Renal pelvis (tissue), 12 donors: Measurements from ENCODE around the gene GLTP. TPM values are rescaled to one million over a fixed set of nuclear protein-coding genes. Genes with fewer than 3 reads are reported as not detected.
"Not testable (repeated sequence)": the region's sequence is repeated elsewhere in the genome, so short reads cannot be mapped to it uniquely, and the experiment has no call there.

ENCODE experiments used
- DNase-seq: peaks from one replicate; pipeline ENCODE4 v3.0.0-alpha.2; 2013
- long read RNA-seq, 16 experiments: transcript quantifications; one replicate each; lab custom pipeline, GENCODE V29; 2026
- polyA plus RNA-seq, 3 donors: library from polyadenylated mRNA; unstranded; fragments of 120-200 nt; gene quantifications; one replicate each; pipeline ENCODE4 v1.2.1, GENCODE V29; 2013; ENCODE audit not compliant: insufficient read length in 3 of 3

Gene GLTP
- polyA plus RNA-seq, result 10 to 100 TPM; 31.7 to 38.6 (median 32.5) TPM
- long read RNA-seq, donor 1, transcript GLTP-201 (5 exons, 2,356 nt), result major isoform, 13 of 13 reads
- long read RNA-seq, donor 1, partial matches to known transcripts, result 0 of 13 reads
- long read RNA-seq, donor 1, other reads (novel, unspliced or antisense), result 0 of 13 reads
- long read RNA-seq, donor 2, transcript GLTP-201 (5 exons, 2,356 nt), result major isoform, 15 of 26 reads
- long read RNA-seq, donor 2, partial matches to known transcripts, result 11 of 26 reads
- long read RNA-seq, donor 2, other reads (novel, unspliced or antisense), result 0 of 26 reads
- long read RNA-seq, donor 3, transcript GLTP-201 (5 exons, 2,356 nt), result major isoform, 10 of 11 reads
- long read RNA-seq, donor 3, partial matches to known transcripts, result 0 of 11 reads
- long read RNA-seq, donor 3, other reads (novel, unspliced or antisense), result 0 of 11 reads
- long read RNA-seq, donor 4, transcript GLTP-201 (5 exons, 2,356 nt), result major isoform, 23 of 23 reads
- long read RNA-seq, donor 4, partial matches to known transcripts, result 0 of 23 reads
- long read RNA-seq, donor 4, other reads (novel, unspliced or antisense), result 0 of 23 reads
- long read RNA-seq, donor 5, transcript GLTP-201 (5 exons, 2,356 nt), result major isoform, 10 of 10 reads
- long read RNA-seq, donor 5, partial matches to known transcripts, result 0 of 10 reads
- long read RNA-seq, donor 5, other reads (novel, unspliced or antisense), result 0 of 10 reads
- long read RNA-seq, donor 6, transcript GLTP-201 (5 exons, 2,356 nt), result major isoform, 17 of 17 reads
- long read RNA-seq, donor 6, partial matches to known transcripts, result 0 of 17 reads
- long read RNA-seq, donor 6, other reads (novel, unspliced or antisense), result 0 of 17 reads
- long read RNA-seq, donor 7, transcript GLTP-201 (5 exons, 2,356 nt), result major isoform, 30 of 31 reads
- long read RNA-seq, donor 7, partial matches to known transcripts, result 0 of 31 reads
- long read RNA-seq, donor 7, other reads (novel, unspliced or antisense), result 0 of 31 reads
- long read RNA-seq, donor 8, transcript GLTP-201 (5 exons, 2,356 nt), result major isoform, 6 of 6 reads
- long read RNA-seq, donor 8, partial matches to known transcripts, result 0 of 6 reads
- long read RNA-seq, donor 8, other reads (novel, unspliced or antisense), result 0 of 6 reads
- long read RNA-seq, donor 9, transcript GLTP-201 (5 exons, 2,356 nt), result major isoform, 17 of 18 reads
- long read RNA-seq, donor 9, partial matches to known transcripts, result 0 of 18 reads
- long read RNA-seq, donor 9, other reads (novel, unspliced or antisense), result 0 of 18 reads
- long read RNA-seq, donor 10, transcript GLTP-201 (5 exons, 2,356 nt), result major isoform, 9 of 11 reads
- long read RNA-seq, donor 10, partial matches to known transcripts, result 0 of 11 reads
- long read RNA-seq, donor 10, other reads (novel, unspliced or antisense), result 0 of 11 reads
- long read RNA-seq, donor 11, transcript GLTP-201 (5 exons, 2,356 nt), result major isoform, 12 of 12 reads
- long read RNA-seq, donor 11, partial matches to known transcripts, result 0 of 12 reads
- long read RNA-seq, donor 11, other reads (novel, unspliced or antisense), result 0 of 12 reads
- long read RNA-seq, donor 12, transcript GLTP-201 (5 exons, 2,356 nt), result major isoform, 15 of 16 reads
- long read RNA-seq, donor 12, partial matches to known transcripts, result 0 of 16 reads
- long read RNA-seq, donor 12, other reads (novel, unspliced or antisense), result 0 of 16 reads
- long read RNA-seq, donor 13, transcript GLTP-201 (5 exons, 2,356 nt), result major isoform, 13 of 46 reads
- long read RNA-seq, donor 13, partial matches to known transcripts, result 32 of 46 reads
- long read RNA-seq, donor 13, other reads (novel, unspliced or antisense), result 0 of 46 reads
- long read RNA-seq, donor 14, result 0 reads
- long read RNA-seq, donor 15, transcript GLTP-201 (5 exons, 2,356 nt), result major isoform, 16 of 29 reads
- long read RNA-seq, donor 15, partial matches to known transcripts, result 13 of 29 reads
- long read RNA-seq, donor 15, other reads (novel, unspliced or antisense), result 0 of 29 reads
- long read RNA-seq, donor 16, transcript GLTP-201 (5 exons, 2,356 nt), result major isoform, 18 of 18 reads
- long read RNA-seq, donor 16, partial matches to known transcripts, result 0 of 18 reads
- long read RNA-seq, donor 16, other reads (novel, unspliced or antisense), result 0 of 18 reads

- DNase-seq, result peak; percentile 89
Observed at GRCh38 chr12:109880043-109880931, at the start of gene GLTP. TSS of gene GLTP (minus strand) at chr12:109880541. CDS start at chr12:109880374, 167 bp downstream.

GRCh38 chr12:109929326-109929725 is 49.0 kb upstream of the GLTP start:
- not testable (repeated sequence) for DNase-seq

- DNase-seq, result no peak
Observed at GRCh38 chr12:109928058-109928656, 47.8 kb upstream of the GLTP start.

- DNase-seq, result no peak
Observed at GRCh38 chr12:109927622-109928021, 47.3 kb upstream of the GLTP start.

- no peak for DNase-seq
Observed at GRCh38 chr12:109926488-109927210, 46.3 kb upstream of the GLTP start.

- DNase-seq, result no peak
Observed at GRCh38 chr12:109926016-109926415, 45.7 kb upstream of the GLTP start.

GRCh38 chr12:109925185-109925840 is 45.0 kb upstream of the GLTP start:
- DNase-seq, result peak; percentile 58

- no peak for DNase-seq
Observed at GRCh38 chr12:109923481-109924245, 43.3 kb upstream of the GLTP start.

- DNase-seq, result no peak
Observed at GRCh38 chr12:109923038-109923437, 42.7 kb upstream of the GLTP start.

- DNase-seq, result no peak
Observed at GRCh38 chr12:109921982-109922381, 41.6 kb upstream of the GLTP start.

- no peak for DNase-seq
Observed at GRCh38 chr12:109920261-109920780, 40.0 kb upstream of the GLTP start.

- DNase-seq, result no peak
Observed at GRCh38 chr12:109919456-109919855, 39.1 kb upstream of the GLTP start.

- DNase-seq, result no peak
Observed at GRCh38 chr12:109916045-109916444, 35.7 kb upstream of the GLTP start.

GRCh38 chr12:109915171-109916040 is 35.1 kb upstream of the GLTP start:
- DNase-seq, result no peak

GRCh38 chr12:109914461-109914860 is 34.1 kb upstream of the GLTP start:
- DNase-seq, result no peak
